Kidney glomerular epithelial cell (primary cell): ENCODE data around the gene LY6G6C.

Source experiments
- DNase-seq: peaks from one replicate; lab custom pipeline; 2025; lab: John Stamatoyannopoulos, UW

Gene LY6G6C

DNA sequence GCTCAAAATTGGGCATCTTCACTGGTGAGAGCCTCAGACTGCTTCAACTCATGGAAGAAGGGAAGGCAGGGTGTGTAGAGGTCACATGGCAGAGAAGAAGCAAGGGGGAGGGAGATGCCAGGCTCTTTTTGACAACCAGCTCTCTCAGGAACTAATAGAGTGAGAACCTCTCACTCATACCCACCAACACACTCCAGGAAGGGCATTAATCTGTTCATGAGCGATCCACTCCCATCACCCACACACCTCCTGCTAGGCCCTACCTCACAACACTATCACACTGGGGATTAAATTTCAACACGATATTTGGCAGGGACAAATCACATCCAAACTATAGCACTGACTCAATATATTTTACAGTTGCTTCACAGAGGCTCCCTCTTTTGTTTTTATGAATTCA, 20.3 kb upstream of the LY6G6C start:
- no peak for DNase-seq

DNA sequence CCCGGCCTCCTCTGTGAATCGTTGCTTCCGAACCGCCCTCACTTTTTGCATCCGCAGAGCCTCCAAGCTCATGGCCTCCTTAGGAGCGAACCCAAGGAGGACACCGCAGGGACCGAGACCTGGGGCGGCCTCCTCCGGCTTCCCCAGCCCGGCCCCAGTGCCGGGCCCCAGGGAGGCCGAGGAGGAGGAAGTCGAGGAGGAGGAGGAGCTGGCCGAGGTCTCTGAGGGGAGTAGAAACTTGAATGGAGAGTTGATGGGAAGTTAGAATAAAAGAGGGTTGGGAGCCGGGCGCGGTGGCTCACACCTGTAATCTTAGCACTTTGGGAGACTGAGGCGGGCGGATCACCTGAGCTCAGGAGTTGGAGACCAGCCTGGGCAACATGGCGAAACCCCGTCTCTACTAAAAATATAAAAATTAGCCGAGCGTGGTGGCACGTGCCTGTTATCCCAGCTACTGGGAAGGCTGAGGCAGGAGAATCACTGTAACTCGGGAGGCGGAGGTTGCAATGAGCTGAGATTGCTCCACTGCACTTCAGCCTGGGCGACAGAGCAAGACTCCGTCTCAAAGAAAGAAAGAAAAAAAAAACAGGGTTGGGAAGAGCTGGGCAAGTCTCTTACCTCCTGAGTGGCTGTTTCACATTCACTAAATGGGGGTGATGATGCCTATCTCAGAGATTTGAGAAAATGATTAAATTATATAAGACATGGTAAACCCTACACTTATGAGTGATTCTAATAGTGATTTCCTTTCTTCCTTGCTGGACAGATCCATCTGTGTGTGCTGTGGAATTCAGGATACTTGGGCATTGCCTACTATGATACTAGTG, 19.1 kb upstream of the LY6G6C start:
- DNase-seq, result no peak

DNA sequence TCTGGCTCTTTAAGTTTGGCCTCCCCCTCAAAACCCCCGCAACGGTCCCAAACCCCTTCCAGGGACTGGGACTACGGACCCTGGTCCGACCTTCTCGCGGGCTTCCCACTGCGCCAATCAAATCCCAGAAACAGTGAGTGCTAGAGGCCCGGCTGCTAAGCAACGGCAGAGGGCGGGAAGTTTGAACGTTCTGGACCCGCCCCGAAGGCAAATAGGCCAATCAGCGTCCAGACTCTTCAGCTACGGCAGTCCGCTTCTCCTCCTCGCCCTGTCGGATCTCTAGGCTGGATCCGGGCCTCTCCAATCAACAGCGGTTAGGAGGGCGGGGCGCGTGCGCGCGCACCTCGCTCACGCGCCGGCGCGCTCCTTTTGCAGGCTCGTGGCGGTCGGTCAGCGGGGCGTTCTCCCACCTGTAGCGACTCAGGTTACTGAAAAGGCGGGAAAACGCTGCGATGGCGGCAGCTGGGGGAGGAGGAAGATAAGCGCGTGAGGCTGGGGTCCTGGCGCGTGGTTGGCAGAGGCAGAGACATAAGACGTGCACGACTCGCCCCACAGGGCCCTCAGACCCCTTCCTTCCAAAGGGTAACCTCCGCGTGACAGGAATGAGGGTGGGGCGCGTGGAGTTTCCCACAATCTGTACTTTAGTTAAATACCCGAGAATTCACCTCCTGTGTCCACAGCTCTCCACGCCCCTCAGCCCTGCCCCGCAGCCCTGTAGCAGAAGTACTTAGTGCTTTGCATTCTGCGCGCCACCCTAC, 18.3 kb upstream of the LY6G6C start, which contains the start of gene MSH5:
TSS of gene MSH5 (plus strand) at position 367 of the 758 bp plus-strand sequence. CDS start 462 bp downstream, outside the sequence.
- DNase-seq, result peak; percentile 100

DNA sequence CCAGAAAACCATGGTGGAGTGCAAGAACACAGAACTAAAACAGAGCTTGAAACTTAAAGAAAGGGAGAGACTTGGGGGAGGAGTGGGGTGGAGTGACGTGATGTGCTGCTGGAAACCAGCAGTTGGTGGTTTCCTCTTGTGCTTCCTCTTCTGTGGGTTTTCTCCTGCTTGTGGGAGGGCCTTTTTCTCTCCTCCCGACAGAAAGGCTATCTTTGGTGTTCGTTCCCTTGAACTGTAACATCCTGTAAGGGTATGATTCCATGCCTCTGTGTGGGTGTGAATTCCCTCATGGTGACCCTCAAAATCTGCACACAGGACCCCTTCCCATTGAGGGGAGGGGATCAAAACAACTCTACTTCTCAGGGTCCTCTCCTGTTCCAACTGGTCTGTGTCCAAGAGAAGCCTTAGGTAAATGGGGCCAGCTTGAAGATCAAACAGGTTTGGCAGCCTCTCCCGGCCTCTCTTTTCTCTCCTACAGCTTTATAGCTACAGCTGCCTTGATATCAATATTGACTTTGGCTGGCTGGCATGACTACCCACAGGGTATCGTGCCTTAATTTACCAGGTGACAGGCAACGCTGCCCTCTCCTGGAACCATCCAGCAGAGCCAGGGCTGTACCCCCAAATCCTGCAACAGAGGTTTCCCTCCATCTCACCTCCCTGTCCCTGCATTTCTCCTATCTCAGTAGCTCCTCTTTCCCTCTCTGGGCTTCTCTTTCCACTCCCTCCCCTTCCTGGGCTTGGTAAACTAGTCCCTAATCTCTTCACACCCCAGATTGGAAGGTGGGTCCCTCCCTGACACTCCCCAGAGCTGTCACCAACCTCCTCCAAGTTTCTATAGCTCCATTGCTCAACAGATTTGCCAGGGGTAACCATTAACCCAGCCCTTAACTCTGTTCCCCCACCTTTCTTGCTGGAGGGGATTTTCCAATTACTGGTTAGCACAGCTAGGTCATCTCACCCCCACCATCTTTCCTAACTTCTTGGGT, 16.7 kb upstream of the LY6G6C start:
- peak; percentile 79 for DNase-seq

DNA sequence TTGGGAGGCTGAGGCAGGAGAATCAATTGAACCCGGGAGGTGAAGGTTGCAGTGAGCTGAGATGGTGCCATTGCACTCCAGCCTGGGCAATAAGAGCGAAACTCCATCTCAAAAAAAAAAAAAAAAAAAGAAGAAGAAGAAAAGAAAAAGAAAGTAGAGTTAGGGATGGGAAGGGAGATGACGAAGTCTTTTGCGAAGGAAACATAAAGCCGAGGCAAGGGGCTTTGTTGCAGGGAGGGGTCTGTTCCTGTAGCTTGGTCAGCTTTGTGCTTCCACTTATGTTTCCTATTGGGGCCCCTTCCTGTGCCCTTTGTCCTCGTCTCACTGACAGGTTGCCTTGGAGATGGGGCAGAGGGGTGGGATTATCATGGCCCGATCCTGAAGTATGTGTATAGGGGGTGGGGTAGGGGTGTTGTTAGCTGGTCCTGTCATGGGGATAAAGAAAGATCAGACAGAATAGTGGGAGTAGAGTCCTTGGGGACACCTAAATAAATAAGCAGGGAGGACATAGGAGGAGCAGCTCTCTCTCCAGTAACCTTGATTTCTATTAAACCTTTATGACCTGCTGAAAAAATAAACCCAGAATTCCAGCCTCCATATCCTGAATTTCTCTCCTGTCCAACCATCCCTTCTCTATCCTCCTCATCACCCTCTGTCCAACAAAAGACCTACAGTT, 15.9 kb upstream of the LY6G6C start:
- DNase-seq, result no peak

DNA sequence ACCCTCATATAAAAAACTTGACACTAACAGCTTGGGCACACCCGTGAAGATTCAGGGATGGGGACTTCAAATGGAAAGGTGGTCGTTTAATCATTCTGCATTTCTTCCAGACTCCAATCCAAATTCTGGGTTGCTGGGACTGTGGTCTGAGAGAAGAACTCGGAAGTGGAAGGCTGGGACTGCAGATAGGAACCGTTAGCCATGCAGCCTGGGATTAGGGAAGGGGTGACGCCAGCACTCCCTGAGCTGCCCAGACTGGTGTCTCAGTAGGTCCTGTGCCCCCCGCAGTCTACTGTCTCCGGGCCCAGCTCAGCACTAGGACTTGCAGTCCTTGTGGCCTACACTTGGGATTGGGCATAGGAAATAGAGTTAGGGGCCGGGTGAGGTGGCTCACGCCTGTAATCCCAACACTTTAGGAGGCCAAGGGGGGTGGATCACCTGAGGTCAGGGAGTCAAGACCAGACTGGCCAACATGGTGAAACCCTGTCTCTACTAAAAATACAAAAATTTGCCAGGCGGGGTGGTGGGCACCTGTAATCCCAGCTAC, 15.3 kb upstream of the LY6G6C start:
- no peak for DNase-seq

DNA sequence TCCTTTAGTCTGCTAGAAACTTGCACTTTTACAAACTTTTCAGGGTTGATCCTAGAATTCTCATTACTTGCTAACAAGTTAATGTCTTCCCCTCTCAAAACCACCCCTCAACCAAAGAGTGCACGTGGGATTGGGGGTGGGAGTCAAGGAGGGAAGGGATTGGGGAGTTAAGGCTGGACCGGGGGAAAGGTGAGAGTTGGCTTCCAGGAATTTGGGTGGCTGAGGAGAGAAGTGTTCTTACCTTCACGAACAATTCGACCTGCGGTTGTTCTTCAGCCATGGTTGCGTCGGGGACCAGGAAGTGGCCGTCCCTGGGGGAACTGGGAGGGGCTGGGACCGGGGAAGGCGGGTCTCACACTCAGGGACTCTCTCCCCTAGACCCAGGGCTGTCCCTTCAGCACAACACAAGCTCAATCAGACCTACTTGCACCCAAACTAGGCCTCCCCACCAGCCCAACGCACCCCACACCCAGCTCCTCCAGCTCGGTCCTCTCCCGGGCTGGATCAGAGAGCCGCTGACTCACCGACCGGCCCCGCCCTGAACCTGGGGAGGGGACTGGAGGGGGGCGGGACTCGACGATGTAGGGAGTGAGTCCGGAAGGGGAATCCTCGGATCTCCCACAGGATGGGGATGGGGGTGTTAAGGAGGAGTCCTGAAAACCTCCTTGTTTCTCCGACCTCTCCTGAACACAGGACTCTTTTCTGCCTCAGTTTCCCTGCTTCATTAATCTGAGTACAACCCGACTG, 14.6 kb upstream of the LY6G6C start, which contains the start of gene CLIC1:
TSS of gene CLIC1 (minus strand) at position 510 of the 747 bp plus-strand sequence. CDS start at position 280, 230 bp downstream.
- DNase-seq, result peak; percentile 63

DNA sequence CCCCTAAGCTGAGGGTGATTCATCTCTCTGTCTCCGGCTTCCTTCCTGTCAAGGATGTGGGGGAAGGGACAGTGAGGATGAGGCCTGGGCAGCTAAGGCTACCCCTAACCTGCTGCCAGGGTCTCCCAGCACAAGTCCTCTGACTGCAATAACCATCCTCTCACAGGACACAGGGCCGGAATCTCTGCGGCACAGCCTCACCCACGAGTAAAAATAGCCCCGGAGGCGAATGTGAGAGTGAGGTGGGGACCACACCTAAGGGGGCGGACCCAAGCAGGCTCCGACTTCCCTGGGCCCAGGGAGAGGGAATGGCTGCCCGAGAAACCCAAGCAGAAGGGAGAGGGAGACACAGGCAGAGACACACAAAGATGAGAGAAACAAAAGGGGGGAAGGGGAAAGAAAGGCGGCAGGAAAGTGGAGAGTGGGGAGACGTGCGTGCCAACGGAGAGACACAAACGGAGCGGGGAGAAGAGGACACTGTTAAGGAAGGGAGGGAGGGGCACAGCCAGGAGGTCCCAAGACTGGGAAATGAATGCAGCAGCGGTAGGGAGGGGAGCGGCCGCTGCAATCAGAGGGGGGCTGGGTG, 13.4 kb upstream of the LY6G6C start:
- peak; percentile 76 for DNase-seq

DNA sequence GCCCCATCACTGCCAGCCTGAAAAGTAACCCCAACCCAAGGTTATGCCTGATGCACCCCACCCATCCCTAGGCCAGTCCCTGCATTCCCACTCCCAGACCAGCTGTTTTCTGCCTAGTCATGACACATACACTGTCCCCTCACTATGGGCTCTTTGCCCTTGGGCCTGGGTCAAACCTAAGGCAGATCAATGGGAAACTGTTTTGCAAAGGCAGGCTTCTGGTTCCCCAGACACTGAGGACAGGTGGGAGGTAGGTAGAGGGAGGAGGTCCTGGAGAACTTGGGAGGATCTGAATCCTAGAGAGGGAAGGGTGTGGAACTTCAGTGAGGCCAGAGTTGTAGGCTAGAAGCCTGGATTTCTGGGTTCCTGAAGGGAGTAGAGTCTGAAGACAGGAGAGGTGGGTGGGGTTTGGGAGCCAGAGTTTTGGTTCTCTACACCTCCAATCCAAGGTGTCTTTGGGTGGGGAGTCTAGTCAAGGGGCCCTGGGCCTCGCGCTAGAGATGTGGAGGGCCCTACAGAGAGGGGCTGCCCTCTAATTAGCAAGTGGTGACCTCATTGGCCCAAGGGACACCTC, 12.8 kb upstream of the LY6G6C start:
- DNase-seq, result no peak

DNA sequence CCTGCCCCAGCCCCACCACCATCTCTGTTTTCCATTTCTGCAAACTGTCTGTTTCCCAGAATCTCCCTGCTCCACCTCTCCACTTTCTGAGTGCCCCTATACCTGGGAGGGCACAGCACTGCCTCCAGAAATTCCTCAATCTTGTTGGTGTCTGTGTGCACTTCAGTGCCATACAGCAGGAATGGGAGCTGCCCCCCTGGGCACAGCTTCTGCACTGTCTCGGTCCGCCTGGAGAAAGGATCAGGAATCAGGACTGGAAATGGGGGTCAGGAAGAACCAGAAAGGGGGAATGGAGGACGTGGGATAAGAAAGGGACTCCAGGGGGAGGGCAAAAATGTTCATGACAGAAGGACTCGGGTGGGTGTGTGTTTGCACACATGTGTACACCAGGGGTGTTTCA, 12.2 kb upstream of the LY6G6C start:
- no peak for DNase-seq

DNA sequence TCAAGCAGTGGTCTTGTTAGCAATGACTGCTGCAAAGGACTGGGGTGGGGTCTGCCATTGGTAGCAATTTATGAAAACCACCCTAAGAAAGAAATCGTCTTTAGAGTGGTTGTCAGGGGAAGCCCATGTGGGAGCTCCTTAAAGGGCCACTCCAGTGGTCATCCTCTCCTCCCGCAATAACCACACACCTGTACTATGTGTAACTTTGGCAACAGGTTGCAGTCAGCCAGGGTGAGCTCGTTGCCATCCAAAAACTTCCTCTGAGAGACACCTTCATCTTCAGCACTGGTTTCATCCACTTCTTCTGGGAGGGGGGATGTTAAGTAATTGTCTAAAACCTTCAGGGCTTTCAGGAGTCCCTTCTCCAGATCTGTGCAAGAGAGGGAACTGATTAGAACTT, 10.5 kb upstream of the LY6G6C start:
- no peak for DNase-seq

DNA sequence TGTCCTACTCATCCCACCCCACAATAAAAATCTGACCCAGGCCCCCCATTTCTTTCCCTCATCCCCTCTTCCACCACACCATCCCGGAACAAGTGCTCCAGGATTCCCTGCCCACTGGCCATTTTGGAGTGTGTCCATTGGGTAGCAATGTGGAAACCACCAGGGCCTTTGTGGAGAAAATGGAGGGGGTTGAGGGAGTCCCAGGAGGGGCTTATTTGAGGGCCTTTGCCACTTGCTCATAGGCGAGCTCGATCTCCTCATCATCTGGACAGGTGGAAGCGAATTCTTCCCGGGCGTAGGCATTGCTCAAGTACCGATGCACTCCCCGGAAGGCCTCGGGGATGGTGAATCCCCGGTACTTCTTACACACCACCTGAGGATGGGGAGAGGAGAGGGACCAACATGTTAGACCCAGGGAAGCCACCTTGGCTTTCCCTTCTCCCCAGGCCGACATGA, 9.1 kb upstream of the LY6G6C start:
- no peak for DNase-seq

DNA sequence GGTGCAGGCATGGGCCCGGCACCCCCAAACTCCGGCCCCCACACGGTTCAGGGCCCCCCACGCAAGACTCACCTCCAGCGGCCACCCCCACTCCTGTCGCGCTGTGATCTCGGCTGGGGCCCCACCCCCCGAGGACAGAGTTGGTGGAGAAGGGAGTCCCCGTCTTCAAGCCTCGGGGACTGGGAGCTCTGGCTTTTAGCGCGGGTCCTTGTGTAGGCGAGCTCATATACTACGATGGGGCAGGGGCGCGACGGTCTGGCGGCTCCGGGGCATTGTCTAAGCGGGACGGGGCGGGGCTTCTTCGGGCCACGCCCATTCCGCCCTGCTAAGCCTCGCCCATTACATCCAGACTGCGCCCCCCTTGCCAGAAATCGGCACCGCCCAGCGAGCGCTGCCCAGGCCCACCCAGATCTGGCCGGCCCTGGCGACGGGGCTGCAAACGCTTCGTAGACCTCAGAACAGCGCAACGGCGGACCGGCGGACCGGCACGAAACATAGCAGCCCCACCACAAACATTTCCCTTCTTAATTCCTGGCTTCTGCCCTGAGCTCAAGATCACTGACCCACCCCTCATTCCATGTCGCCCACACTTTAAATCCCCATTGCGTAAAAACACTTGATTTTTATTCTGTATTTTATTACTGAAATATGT, 8.6 kb upstream of the LY6G6C start:
- DNase-seq, result peak; percentile 69

DNA sequence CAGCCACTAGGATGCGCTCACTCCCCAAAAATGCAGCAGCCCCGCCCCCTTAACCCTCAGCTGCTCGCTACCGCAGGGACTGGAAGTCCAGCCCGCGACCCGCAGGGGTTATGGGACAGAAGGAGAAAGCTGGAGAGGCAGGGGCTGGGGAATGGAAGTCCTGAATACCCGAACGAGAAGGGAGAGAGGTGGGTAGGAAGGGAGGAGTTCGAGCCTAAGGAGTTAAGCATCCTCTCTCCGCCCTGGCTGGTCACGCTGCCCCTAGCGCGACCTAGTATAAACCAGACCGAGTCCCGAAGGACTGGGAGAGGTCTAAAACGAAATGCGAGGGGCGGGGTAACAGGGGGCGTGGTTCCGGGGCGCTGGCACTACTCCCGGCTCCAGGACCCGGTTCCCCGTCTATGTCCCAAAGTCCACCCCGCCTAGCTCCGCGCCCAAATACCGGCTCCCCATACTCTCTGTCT, 8.0 kb upstream of the LY6G6C start:
- DNase-seq, result peak; percentile 91

DNA sequence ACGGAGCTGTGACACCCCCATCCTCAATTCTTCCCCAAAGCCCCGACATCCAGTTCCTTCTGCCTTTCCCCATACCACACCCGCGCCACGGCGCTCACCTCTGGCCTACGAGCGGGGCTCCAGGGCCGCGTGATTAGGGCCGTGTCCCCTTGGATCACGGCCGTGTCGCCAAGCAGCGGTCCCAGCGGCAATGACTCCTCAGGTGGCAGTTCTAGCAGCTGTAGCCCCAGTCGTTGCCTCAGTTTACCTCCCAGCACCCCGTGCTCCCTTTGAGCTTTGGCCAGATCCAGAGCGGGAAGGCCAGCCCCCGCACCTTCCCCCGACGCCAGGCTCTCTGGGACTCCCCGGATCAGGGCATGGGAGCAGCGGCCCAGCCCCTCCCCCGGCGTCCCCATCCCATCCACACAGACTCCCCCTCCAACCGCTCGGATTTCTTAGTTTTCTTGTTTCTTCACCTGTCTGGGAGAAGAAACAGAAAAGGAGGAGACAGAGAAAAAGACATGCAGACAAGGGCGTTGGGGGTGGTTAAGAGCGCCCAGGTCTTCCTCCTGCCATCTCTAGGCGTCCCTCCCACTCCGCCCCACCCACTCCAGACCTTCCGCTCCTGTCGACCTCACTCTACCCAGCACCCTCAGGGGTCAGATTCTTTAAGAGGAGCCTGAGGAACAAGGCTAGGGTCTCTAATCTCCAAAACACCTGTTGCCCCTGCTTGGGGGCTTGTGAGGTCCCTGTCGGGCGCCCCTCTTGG, 7.4 kb upstream of the LY6G6C start, which contains the start of gene DDAH2:
TSS of gene DDAH2 (minus strand) at position 533 of the 748 bp plus-strand sequence. CDS start at position 395, 138 bp downstream.
- no peak for DNase-seq

DNA sequence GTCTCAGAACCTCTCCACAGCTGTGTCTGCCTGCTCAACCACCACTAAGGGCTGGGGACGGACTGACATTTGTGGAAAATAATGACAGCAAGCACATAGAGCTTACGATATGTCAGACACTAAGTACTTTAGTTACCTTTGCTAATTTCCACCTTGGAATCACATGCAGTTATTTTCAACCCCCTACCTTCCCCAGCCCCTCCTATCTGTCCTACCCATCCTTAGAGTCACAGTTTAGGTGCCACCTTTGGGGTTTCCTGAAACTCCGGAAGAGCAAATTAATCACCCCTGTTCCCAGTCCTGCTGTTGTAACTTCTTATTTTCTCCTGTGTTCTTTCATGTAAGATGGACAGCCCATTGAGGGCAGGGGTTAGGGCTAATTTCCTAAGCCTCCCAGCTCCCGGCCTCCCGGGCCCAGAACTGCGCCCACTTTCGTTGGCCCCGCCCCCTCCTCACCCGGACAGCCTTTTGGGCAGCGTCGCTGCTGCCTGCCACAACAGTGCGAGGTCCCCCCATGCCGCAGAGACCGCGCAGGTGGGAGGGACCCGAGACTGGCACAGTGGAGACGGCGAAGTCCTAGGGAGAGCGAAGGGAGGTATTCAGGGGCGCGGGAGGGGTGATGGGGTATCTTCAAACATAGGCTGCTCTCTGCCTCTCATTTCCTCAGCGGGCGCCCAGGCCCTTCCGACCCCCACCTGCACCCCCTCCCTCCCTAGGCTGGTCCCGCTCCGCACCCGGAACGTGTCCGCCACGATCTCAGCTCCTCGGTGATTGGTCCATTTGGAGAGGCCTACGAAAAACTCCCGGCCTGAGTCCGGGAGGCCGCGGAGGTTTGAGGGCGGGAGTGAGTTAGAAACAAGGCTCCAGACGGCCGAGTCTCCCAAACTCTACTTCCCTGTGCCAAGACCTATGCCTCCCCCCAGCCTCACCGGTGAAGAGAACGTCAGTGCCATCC, 6.4 kb upstream of the LY6G6C start:
- DNase-seq, result no peak
